HepG2 (cell line): ENCODE data around the gene MAPK1. TPM values are rescaled to one million over a fixed set of nuclear protein-coding genes. Genes with fewer than 3 reads are reported as not detected.

ENCODE experiments used
- ATAC-seq: fragments of 200-7000 bp; cut with Tn5 transposase; 3 replicates; pipeline ENCODE4 v1.9.1; 2020; ENCODE audit warnings: mild to moderate bottlenecking, moderate library complexity
- BruUV-seq: library from RNA; stranded (reverse); fragments of 400-500 nt; replicated peaks from 2 replicates; lab custom pipeline; 2021; lab: Mats Ljungman, UMichigan
- CTCF ChIA-PET: fragments of 300-600 bp; formaldehyde crosslinking; extraction: SDS; loops from one replicate; lab custom pipeline; 2021; ENCODE audit warnings: low total read pairs, inconsistent platforms, low intra/inter-chr PET ratio; lab: Yijun Ruan, JAX
- POLR2A ChIA-PET: fragments of 350-600 bp; sonication (Branson Sonifier 250); formaldehyde crosslinking; loops from one replicate; lab custom pipeline; 2020; ENCODE audit warnings: antibody characterized with exemption, inconsistent platforms; lab: Yijun Ruan, JAX
- DNase-seq: peaks from one replicate; pipeline ENCODE4 v3.0.0-alpha.2; 2015; ENCODE audit warnings: low spot score
- FAIRE-seq: peaks from 3 replicates; lab custom pipeline; 2011; peaks lifted over from hg19 to GRCh38; lab: Jason Lieb, UNC
- H2AFZ ChIP-seq: one replicate; pipeline ENCODE4 v1.6.1; 2011; ENCODE audit warnings: low read length, inconsistent platforms
- H3K27ac ChIP-seq: fragments of 300-600 bp; 3 replicates; pipeline ENCODE4 v1.8.0; 2011; ENCODE audit warnings: mixed run types, mild to moderate bottlenecking, mixed read lengths, low read length, inconsistent platforms; ENCODE audit not compliant: insufficient read depth; ENCODE audit errors: extremely low read length
- H3K27me3 ChIP-seq, 2 experiments: fragments of 200-600 bp in 1 of 2; 2 replicates in 1 of 2; 3 replicates in 1 of 2; pipeline versions ENCODE4 v1.6.0 to v1.8.0; 2011; ENCODE audit warnings: low read length in 2 of 2, mild to moderate bottlenecking in 2 of 2, moderate library complexity in 2 of 2, inconsistent platforms in 1 of 2; ENCODE audit not compliant: insufficient read depth in 2 of 2, control insufficient read depth in 1 of 2
- H3K36me3 ChIP-seq, 2 experiments: fragments of 200-600 bp in 1 of 2; replicated peaks in 1 of 2; 2 replicates in 1 of 2; 3 replicates in 1 of 2; pipeline versions ENCODE4 v1.5.1 to v1.8.0; 2011; ENCODE audit warnings: low read length in 2 of 2, inconsistent platforms in 1 of 2; ENCODE audit not compliant: insufficient read depth in 2 of 2, control insufficient read depth in 1 of 2
- H3K4me1 ChIP-seq: 2 replicates; pipeline ENCODE4 v1.5.1; 2012; ENCODE audit warnings: low read length, inconsistent platforms; ENCODE audit not compliant: insufficient read depth
- H3K4me2 ChIP-seq: 2 replicates; pipeline ENCODE4 v1.6.0; 2011; ENCODE audit warnings: low read depth, low read length, inconsistent platforms
- H3K4me3 ChIP-seq, 3 experiments: fragments of 200-600 bp in 1 of 3; sonication (generic), shearing (Covaris generic) in 1 of 3; replicated peaks in 1 of 3; 2 replicates each; pipeline ENCODE4 v1.5.1; 2011 to 2016; ENCODE audit warnings: low read length in 3 of 3, inconsistent platforms in 2 of 3, low read depth in 2 of 3, mild to moderate bottlenecking in 2 of 3, control low read depth in 1 of 3, mixed read lengths in 1 of 3; ENCODE audit not compliant: insufficient read depth in 1 of 3
- H3K79me2 ChIP-seq: one replicate; pipeline ENCODE4 v1.6.1; 2011; ENCODE audit warnings: low read length, inconsistent platforms; ENCODE audit not compliant: insufficient read depth
- H3K9ac ChIP-seq: 2 replicates; pipeline ENCODE4 v1.6.0; 2011; ENCODE audit warnings: mild to moderate bottlenecking, low read depth, low read length, inconsistent platforms; ENCODE audit not compliant: insufficient read depth
- H3K9me3 ChIP-seq: 2 replicates; pipeline ENCODE4 v1.5.1; 2012; ENCODE audit warnings: mild to moderate bottlenecking, low read length
- H4K20me1 ChIP-seq: 2 replicates; pipeline ENCODE4 v1.6.0; 2011; ENCODE audit warnings: inconsistent platforms, mild to moderate bottlenecking, low read length, moderate library complexity; ENCODE audit not compliant: insufficient read depth
- ATF5 ChIP-seq: sonication (generic); formaldehyde crosslinking; IDR thresholded peaks from 2 replicates; pipeline ENCODE4 v1.4.0; 2020; ENCODE audit warnings: mild to moderate bottlenecking, low read depth, missing genetic modification reagents
- BORCS8-MEF2B ChIP-seq: sonication (generic); formaldehyde crosslinking; IDR thresholded peaks from 2 replicates; pipeline ENCODE4 v1.8.0; 2022; ENCODE audit warnings: mild to moderate bottlenecking, missing genetic modification reagents
- CBX1 ChIP-seq: IDR thresholded peaks from one replicate; pipeline ENCODE4 v1.6.1; 2016; ENCODE audit warnings: antibody characterized with exemption, low read depth
- CREM ChIP-seq, 2 experiments: sonication (generic) in 1 of 2; formaldehyde crosslinking in 1 of 2; IDR thresholded peaks; 2 replicates each; pipeline versions ENCODE4 v1.4.0 to v1.6.1; 2016 to 2020; ENCODE audit warnings: antibody characterized with exemption in 1 of 2, mild to moderate bottlenecking in 1 of 2, missing genetic modification reagents in 1 of 2
- GABPA ChIP-seq, 2 experiments: IDR thresholded peaks; 2 replicates each; pipeline ENCODE4 v1.6.1; 2011 to 2016; ENCODE audit warnings: low read depth in 2 of 2, low read length in 1 of 2, missing biosample characterization in 1 of 2, missing genetic modification characterization in 1 of 2
- HIC2 ChIP-seq: sonication (generic); formaldehyde crosslinking; IDR thresholded peaks from 2 replicates; pipeline ENCODE4 v1.9.0; 2022; ENCODE audit warnings: low read depth, missing genetic modification reagents
- PPARG ChIP-seq: conservative IDR thresholded peaks from 2 replicates; pipeline ENCODE4 v1.6.1; 2016; ENCODE audit warnings: missing biosample characterization, missing genetic modification reagents
- RBM22 ChIP-seq: fragments of 200-400 bp; formaldehyde crosslinking; optimal IDR thresholded peaks from 2 replicates; pipeline ENCODE3; 2017; ENCODE audit warnings: mild to moderate bottlenecking, low read length, moderate library complexity
- ZNF460 ChIP-seq: sonication (generic); formaldehyde crosslinking; IDR thresholded peaks from 2 replicates; pipeline ENCODE4 v1.5.1; 2020; ENCODE audit warnings: missing genetic modification reagents, mild to moderate bottlenecking, borderline replicate concordance
- WGBS: methylation state at CpG from one replicate; pipeline ENCODE4 v1.1.6; 2017; ENCODE audit warnings: low lambda C conversion rate; 5-methylcytosine and 5-hydroxymethylcytosine counted together
- in situ Hi-C: cut with HindIII; loops from 2 replicates; pipeline ENCODE4 v1.10.0; 2017; ENCODE audit warnings: low pct_unique_long_range_greater_than_20kb; ENCODE audit not compliant: extremely low pct_ligation_motif_present
- intact Hi-C: fragments of 100-400 bp; cut with micrococcal nuclease; formaldehyde crosslinking; loops from one replicate; pipeline ENCODE4 v1.10.0; 2022; ENCODE audit not compliant: unreplicated experiment
- polyA plus RNA-seq, 8 experiments: library from polyadenylated mRNA; depleted of rRNA in 3 of 8; stranded (reverse) in 7 of 8; unstranded in 1 of 8; fragments of >200 nt; fragmentation: Illumina TruSeq in 4 of 8; extraction: Trizol in 4 of 8; gene quantifications; 2 replicates each; pipeline versions ENCODE4 v1.2.1 to v1.2.3, GENCODE V29; 2011 to 2016; ENCODE audit warnings: low read depth in 4 of 8, missing spikeins in 1 of 8, mixed read lengths in 1 of 8; ENCODE audit not compliant: insufficient read depth in 1 of 8
- total RNA-seq, 5 experiments: library from RNA; depleted of rRNA; stranded (reverse); fragments of >200 nt; fragmentation: Illumina TruSeq; extraction: Trizol; gene quantifications; 2 replicates each; pipeline ENCODE4 v1.2.3, GENCODE V29; 2016; ENCODE audit warnings: low read depth in 1 of 5

MAPK1 gene
- total and polyA plus RNA-seq, 2 of the 13 experiments (the other 11 are each of a cell fraction or from before 2014, with no cell fraction given) = 107 to 114 TPM

DNA sequence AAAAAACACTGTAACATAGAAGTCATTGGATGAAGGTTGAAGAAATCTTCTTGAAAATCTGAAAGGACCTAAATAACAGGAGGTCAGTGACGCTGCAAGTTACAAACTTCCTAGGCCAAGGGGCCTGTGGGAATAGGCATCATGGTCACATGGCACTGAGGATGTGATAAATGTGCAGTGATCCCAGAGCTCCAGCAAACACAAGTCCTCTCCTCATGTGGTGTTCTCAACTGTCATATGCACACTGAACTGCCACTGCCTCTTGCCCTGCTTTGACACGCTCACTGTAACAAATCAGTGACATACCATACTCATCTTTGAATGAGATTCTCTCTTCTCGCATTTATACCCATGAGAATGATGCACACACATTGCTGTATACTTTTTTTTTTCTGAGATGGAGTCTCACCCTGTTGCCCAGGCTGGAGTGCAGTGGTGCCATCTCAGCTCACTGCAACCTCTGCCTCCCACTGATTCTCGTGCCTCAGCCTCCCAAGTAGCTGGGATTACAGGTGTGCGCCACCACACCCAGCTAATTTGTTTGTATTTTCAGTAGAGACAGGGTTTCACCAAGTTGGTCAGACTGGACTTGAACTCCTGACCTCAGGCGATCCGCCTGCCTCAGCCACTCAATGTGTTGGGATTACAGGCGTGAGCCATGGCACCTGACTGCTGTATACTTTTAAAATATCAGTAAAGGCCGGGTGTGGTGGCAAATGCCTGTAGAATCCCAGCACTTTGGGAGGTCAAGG is 66.7 kb downstream of the MAPK1 start:
- Histone ChIP-seq H3K4me3 (no peak overlapping the region), H4K20me1 (no peaks in the 10 kb centered on the region; the same call in 1 of the 2 replicates), H3K27ac (no peak overlapping the region)
- POLR2A ChIA-PET = no interaction called here
- BruUV-seq = no TSS peak
- no peak for FAIRE-seq
- TF ChIP-seq PPARG (CRISPR knock-in tag) (no peak), RBM22 (peak; percentile 56), CBX1 (no peak), HIC2 (CRISPR knock-in tag) (no peak), GABPA (IDR thresholded peaks at IDR 0.05; ENCODE audit: low read depth, low read length) (no peak), GABPA (CRISPR knock-in tag; IDR thresholded peaks at IDR 0.05; ENCODE audit: low read depth) (no peak), ATF5 (no peak), ZNF460 (peak; percentile 20; the same call in 1 of the 2 replicates), BORCS8-MEF2B (no peak), CREM (IDR thresholded peaks at IDR 0.05) (no peak), CREM (CRISPR knock-in tag; IDR thresholded peaks at IDR 0.05) (no peak)
- TF ChIP-seq, all 625 proteins: peak for 2
- Histone ChIP-seq H3K9ac (no peak overlapping the region), H3K9me3 (no peaks in the 10 kb centered on the region), H3K4me1 (no peaks in the 10 kb centered on the region), H3K79me2 (peaks cover 2% of the 10 kb centered on the region), H3K4me2 (no peak overlapping the region), H2AFZ (no peak overlapping the region), H3K36me3 (peaks cover 25 to 88% of the 10 kb centered on the region in 2 experiments), H3K27me3 (no peaks in the 10 kb centered on the region)
- WGBS = 96% methylated on average over 9 of the region's 9 CpGs
- intact Hi-C loops (no loop called here), in situ Hi-C loops (no loop called here)
- no peak for DNase-seq
- ATAC-seq = no peak
- CTCF ChIA-PET = no interaction called here
